Activated CD8-positive, alpha-beta memory T cell treated with anti-CD3 and anti-CD28 coated beads, Interleukin-2, amount 50 U/mL, for 4 hours (primary cell): ENCODE results near the gene NID1.
"Not testable (repeated sequence)": the region's sequence is repeated elsewhere in the genome, so short reads cannot be mapped to it uniquely, and the experiment has no call there.

Experiments used
- DNase-seq: peaks from one replicate; pipeline ENCODE4 v3.0.0-alpha.2; 2020

Gene NID1

DNA sequence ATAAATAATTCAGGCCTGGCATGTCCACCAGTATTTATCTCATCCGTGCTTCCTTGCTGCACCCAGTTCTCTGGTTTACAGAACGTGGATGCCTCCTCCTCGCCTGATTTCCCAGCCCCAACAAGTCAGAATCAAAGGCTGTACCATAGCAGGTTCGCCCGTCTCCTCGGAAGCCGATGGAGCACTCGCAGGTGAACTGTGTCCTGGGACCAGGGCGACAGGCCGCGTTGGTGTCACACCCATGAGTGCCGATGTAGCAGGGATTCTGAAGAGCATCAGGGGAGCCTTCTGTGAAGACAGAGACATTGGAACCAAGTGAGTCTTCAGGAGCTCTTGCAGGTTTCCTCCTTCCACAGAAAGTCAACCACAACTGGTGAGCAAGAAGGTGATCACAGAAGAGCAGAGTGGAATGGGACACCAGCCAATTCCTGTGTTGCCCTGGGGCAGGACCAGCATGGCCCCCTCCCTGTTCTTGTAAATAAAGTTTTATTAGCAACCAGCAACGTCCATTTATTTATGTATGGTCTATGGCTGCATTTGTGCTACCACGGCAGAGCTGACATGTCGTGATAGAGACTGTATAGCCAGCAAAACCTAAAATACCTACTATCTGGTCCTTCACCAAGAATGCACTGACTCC, 40.8 kb downstream of the NID1 start:
- DNase-seq = no peak

DNA sequence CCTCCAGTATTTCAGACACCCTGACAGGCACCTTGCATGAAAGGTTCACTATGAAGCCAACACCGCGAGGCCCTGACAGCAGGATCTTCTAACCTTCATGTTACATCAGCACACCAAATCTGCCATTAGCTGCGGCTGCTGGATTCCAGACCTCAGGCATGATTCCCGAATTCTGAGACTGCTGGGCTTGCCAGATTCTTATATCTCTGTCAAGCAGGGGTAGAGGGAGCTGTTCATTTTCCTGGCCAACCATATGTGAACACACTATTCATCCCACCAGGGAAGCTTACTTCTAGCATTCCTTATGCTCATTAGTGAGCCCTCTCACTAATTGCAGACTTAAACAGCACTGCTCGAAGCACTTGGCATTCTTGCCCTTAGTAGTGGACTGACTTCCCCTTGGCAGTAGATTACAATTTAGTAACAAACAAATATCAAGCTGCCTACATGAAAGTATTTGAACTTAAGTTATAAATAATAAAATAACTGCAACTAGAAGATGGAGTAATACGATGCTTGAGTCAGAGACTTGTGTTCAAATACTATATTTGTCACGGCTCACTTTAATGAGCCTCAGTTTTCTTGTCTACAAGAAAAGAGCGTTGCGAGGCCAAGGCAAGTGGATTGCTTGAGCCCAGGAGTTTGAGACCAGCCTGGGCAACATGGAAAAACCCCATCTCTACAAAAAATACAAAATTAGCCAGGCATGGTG, 43.3 kb downstream of the NID1 start:
- DNase-seq = no peak

DNA sequence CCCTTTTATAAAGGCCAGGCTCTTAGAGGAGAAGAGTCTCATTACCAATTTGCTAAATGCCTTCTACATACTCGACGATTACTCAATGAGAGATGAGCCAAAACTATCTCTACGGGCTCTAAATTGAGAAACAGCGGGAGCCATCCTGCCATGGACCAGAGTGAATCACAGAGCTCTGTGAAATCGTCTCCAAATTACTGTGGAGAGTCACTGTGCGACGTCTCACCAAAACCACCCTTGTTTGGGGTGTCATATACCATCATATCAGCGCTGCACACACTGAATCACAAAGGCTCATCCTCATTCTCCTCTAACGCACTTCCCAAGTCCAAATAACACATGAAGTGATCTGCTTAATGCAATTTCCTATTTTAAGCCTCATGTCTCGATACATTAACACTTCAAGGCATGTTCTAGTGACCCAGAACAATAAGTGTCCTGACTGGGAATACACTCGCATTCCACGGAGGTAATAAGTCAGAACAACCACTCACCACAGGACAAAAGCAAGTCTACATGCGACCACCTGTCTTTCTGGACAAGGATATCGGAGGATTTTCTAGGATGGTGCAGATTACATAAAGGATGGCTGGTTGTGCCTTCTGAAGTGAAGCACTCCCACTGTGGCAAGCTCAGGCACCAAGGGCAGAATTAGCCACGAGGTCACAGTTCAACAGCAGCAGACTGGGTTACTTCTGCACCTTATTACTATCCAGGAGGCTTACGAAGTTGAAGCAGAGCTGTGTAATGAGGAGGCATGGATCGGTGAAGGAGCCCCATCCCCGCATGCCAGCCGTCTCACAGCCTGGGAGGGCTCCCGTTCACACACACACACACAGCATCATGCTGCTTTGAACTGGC, 44.3 kb downstream of the NID1 start:
- no peak for DNase-seq

DNA sequence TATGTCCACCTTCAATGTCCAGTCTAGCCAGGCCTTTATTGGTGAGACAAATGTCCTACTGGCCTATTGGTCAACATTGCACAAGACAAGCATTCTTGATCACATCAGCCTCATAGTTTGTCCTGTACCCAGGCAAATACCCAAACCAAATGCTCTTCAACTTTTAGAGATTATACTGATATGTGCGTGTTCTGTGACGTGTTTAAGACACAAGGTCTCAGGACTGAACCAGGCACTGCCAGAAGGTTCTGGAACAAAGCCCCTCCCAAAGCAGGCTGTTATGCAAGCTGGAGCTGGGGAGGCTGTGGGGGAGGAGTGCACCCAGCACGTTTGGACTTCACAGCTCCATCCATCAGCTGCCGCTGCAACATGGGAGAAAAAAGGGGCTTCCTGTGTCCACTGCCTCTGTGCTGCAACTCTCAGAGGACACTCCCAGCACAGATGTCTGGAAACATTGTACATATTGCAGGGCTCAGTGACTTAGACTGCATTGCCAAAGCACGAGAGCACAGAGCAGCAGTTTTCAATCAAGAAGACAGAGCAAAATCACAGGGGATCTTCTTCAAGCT, 45.9 kb downstream of the NID1 start:
- no peak for DNase-seq

DNA sequence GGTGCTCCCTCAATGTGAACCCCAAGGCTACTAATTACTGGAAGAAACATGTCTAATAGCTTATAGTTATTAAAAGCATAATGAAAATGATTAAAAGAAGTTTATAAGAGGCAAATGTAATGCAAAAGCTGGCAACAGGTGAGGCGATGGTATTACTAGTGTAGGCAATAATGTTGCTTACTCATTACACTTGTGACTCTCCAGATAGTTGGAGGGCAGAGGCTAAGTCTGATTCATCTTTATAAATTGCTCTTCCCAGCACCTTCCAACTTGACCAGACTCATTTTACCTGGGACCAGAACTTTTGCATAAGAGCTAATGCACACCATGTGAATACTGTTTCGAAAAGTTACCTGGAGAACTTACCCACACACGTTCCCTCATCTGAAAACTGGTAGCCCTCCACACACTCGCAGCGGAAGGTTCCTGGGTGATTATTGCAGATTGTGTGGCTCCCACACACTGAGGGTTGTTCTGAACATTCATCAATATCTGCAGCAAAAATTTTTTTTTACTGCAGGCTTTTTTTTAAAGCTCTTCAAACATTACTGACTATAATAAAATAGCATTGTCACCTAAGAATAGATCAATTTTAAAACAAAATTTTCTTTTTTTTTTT, 48.0 kb downstream of the NID1 start:
- DNase-seq = no peak

DNA sequence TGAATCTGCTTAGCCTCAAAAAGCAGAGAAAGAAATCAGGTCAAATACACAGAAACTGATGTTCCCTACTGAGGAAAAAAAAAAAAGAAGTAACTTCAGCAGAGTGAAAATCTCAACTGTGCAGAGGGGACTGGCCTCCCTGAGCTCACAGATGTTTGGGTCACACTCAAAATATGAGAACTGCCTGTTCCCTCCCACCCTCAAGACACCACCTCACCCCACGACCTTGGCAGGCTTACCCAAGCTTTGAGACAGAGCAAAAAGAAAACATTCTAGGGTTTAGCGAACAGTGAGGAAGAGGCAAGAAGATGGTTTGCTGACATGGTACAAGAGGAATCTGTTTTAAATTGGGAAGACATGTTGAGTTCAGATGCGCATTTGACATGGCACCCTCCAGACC, 48.8 kb downstream of the NID1 start:
- DNase-seq = no peak

DNA sequence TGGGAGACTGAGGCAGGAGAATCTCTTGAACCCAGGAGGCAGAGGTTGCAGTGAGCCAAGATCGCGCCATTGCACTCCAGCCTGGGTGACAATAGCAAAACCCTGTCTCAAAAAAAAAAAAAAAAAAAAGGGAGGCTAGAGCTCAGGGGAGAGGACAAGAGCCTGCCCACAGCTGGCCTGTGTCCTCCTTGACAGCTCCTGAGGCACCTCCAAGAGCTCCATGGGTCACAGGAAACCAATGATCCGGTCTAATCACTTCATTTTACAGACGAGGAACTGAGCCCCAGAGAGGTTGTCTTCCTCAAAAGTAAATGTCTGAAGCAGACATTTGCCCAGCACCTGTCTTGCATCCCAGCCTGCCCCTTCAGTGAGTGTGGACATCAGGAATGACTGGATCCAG, 49.4 kb downstream of the NID1 start:
- no peak for DNase-seq

DNA sequence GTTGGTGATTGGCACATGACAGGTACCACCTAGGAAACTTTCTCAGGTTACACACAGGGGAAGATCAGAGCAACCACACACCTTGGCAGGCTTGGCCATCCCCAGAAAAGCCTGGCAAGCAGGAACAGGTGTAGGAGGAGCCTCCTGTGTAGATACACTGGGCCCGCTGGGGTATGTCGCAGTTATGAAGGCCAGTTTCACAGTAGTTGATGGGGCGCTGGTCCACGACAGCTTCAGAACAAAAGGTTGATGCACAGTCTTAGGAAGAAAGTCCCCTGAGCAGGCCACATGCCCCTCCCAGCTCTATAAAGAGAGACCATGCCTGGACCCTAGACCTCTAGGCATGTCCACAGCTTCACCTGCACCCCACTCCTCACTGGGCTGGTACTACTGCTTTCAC, 51.6 kb downstream of the NID1 start:
- no peak for DNase-seq

DNA sequence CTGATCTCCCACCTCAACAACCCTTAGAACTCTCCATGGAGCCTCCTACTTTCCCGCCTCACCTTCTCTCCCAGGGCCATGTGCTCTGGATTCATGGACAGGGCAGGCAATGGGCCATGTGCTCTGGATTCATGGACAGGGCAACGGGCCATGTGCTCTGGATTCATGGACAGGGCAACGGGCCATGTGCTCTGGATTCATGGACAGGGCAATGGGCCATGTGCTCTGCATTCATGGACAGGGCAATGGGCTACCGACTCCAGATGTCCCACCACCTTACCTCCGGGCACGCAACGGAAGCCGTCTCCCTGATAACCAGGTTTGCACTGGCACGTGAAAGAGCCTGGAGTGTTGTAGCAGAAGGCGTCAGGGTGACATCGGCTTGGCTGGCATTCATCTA, 53.2 kb downstream of the NID1 start:
- no peak for DNase-seq

DNA sequence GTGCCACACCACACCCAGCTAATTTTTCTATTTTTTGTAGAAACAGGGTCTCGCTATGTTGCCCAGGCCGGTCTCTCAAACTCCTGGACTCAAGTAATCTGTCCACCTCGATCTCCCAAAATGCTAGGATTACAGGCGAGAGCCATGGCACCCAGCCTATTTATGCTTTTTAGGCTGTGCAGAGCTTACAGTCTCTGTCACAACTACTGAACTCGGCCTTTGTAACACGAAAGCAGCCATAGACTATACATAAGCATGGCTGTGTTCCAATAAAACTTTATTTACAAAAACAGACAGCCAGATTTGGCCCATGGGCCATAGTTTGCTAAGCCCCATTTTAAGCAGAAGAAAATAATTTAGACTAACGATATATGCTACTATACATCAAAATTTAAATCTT, 54.4 kb downstream of the NID1 start:
- no peak for DNase-seq

DNA sequence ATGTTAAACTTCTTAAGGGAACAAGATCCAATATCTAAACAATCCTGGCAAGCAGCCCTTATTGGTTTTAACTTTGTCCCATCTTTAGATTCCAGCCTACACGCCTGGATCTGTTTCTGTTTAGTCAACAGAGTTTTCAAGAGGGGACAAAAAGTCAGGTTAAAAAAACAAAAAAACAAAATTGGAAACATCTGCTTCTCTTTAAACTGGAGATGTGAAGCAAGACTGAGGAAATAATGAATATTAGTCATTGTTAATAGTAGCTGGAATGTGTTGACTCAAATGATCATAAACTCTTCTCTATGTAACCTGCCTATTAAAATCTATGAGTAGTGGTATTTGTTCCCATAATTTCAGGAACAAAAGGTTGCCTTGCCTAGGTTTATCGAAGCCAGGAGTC, 55.0 kb downstream of the NID1 start:
- DNase-seq = no peak

DNA sequence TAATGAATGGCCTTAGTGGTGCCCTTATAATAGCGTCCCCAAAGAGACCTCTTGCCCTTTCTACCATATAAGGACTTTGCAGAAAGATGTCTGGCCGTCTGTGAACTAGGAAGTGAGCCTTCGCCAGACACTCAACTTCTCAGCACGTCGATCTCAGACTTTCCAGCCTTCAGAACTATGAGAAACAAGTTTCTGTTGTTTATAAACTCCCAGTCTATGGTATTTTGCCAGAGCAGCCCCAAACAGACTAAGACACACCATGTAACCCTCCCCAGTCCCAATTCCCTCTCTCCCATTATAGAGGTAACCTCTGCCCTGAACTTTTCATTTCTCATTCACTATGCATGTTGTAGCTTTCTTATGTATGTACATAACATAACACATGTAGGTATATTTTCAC, 55.7 kb downstream of the NID1 start:
- DNase-seq = no peak

DNA sequence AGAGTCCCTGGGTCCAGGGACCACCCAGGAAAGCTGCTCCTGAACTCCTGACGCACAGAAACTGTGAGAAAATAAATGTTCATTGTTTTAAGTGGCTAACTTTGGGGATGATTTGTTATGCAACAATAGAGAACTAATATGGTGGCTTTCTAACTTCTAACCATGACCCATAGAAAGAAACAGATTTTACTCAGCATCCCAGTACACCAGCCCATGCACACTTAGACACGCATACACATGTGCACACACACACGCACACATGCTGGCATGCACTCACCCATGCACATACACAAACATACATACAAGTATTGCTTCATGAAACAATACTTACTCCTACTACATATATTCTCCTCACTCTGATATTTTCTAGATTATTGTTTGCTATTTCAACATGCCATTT, 57.1 kb downstream of the NID1 start:
- no peak for DNase-seq

DNA sequence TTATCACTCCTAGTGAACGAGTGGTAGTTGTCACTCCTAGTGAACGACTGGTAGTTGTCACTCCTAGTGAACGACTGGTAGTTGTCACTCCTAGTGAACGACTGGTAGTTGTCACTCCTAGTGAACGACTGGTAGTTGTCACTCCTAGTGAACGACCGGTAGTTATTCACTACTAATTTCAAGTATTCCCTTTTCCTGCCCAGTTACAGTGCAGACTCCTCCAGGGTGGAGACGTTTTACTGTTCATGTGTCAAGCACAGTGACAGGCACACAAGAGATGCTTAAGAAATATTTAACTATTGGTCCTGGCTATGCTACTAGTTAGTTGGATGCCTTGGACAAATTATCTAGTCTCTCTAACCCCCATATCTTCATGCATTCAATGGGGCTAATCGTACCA, 61.8 kb downstream of the NID1 start:
- DNase-seq = not testable (repeated sequence)

DNA sequence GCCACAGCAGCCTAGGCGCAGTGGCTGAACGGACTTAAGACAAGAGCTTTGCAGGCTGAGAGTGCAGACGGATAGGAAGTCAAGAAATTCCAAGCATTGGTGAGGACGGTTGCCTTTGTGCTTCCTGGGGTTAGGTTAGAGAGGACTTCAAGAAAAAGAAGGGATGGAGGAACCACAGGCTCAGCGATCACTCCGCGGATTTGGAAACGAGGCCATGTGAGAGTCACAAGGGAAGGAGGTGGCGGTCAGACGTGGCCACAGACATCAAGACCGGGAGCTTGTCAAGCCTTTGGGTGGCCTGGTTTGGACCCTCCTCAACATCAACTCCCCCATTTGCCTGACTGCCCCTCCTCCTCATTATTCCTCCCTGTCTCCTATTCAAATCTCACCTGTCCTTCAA, 62.3 kb downstream of the NID1 start:
- DNase-seq = no peak

DNA sequence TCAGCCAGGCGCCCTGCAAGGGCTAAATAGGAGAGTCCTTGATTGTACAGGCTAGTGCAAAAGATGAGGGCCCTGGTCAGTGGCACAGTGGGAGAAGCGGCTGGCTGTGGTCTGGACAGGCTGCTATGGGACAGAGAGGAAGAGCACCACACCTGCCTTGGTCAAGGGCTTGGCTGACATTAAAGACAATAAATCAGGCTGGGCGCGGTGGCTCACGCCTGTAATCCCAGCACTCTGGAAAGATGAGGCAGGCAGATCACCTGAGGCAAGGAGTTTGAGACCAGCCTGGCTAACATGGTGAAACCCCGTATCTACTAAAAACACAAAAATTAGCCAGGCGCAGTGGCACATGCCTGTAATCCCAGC, 62.9 kb downstream of the NID1 start:
- no peak for DNase-seq

DNA sequence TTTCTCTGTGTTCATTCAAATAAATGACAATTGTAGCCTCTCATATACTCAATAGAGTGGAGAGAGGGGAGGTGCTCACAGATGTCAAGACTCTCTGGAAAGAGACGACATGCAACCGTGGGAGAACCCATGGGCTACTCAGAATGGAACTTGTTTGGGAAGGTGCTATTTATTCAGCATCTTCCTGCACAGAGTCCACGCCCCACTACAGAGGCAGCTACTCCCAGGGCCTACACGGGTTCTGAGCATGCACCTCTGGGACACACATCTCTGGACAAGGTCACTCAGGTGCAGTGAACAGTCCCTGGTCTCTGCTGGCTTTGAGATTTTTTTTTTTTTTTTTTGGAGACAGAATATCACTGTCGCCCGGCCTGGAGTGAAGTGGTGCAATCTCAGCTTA, 64.1 kb downstream of the NID1 start:
- no peak for DNase-seq

DNA sequence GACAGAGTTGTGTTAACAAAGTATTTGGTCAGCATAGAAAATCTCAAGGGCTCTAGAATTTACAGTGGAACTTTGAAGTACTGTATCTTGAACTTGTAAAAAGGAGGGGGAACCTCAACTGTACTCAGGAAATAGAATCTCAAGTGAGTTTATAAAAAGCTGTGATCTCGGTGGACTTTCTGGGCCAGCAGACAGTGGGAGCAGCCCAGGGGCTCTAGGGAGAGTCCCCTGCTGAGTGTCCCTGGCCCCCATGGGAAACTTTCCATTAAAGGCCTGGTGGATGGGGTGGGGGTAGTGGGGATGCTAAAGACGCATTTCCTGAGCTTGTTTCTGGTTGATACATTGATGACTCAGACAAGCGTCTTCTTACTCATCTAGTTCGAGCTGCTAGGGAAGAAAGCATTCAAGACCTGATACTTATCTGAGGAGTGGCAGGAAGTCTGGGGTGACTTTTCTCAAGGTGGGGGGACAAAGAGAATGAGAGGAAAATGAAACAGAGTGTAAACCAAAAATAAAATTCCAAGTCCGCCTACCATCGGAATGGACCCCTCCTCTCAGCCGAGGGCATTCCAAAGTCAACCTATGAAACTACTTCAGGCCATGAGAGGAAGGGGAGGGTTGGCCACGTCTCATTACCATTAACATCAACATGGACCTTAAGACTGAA, 65.5 kb downstream of the NID1 start:
- peak; percentile 59 for DNase-seq

DNA sequence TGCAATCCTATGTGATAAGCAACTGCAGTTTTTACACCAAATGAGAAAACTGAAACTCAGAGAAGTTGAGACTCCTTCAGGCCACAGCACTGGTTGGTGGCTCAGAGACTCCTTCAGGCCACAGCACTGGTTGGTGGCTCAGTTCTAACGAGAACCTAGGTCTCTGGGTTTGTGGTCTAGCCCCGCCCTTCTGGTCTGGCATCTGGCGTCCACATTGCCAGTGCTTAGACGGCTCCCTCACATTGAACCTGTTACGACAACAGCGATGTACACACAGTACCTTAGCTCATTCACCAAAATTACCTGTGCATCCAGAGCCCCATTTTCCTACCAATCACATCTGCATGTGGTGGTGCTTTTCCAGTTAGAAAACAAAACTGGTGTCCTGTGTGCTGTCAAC, 66.1 kb downstream of the NID1 start:
- DNase-seq = peak; percentile 36

DNA sequence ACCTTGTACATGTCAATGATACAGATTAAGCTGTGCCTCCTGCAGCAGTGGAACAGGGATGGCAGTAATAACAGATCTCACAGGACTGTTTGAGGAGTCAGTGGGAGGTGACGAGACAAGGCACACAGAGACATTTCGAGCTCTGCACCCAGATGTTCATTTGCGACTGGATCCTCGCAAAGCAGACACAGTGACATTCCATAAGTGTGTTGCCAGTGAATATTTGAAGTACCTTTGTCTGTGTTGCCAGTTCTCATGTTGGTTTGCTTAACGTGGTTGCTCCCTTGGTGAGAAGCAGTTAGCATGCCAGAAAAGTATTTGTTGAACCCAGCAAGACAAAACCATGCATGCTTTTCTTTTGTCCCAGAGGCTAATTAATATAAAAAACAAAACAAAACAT, 67.0 kb downstream of the NID1 start:
- DNase-seq = no peak

DNA sequence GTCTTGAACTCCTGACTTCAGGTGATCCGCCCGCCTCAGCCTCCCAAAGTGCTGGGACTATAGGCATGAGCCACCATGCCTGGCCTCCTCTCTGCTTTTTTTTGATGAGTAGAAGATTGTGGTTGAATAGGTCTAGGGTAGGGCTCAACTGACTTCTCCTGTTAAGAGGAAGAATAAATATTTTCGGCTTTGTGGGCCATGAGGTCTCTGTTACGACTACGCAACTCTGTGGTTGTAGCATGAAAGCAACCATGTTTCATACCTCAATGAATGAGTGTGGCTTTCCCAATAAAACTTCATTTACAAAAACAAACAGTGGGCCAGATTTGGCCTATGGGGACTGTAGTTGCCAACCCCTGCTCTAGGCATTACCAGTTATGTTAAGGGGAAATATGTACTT, 67.8 kb downstream of the NID1 start:
- DNase-seq = no peak

DNA sequence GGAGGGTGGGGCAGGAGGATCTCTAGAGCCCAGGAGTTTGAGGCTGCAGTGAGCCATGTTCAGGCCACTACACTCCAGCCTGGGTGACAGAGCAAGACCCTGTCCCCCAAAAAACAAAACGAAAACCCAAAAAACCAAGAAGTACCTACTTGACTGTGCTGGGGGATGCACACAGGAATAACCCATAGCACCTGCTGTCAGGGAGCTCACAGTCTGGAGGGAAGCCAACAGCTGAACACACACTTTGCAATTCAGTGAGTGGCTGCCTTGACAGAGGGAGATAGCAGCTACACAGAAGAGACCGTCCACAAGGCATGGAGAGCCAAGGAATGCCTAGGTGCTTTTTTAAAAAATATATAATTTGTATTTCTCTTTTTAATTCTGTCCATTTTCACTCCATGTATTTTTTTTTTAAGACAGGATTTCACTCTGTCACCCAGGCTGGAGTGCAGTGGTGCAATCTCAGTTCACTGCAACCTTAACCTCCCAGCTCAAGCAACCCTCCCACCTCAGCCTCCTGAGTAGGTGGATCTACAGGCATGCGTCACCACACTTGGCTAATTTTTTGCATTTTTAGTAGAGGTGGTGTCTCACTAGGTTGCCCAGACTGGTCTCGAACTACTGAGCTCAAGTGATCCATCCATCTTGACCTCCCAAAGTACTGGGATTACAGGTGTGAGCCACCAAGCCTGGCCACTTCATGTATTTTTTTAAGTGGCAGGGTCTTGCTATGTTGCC, 68.7 kb downstream of the NID1 start:
- no peak for DNase-seq
